Measurements from ENCODE around the gene WDR4. TPM values are rescaled to one million over a fixed set of nuclear protein-coding genes. Genes with fewer than 3 reads are reported as not detected.
A peak's percentile ranks its signal among the peaks of the same experiment; 100 is the strongest.

The WDR4 gene
- total and polyA plus RNA-seq, 2 of the 13 experiments (the other 11 are each of a cell fraction or from before 2014, with no cell fraction given) = 11.3 to 14.4 TPM

GRCh38 chr21:42892931-42893755, 13.8 kb upstream of the WDR4 start, which contains the start of gene NDUFV3 (continued):
- TF ChIP-seq HMGXB3 (CRISPR knock-in tag; IDR thresholded peaks at IDR 0.05; ENCODE audit: borderline replicate concordance) (no peak), ZNF644 (CRISPR knock-in tag; IDR thresholded peaks at IDR 0.05; ENCODE audit: low read depth) (no peak), FIP1L1 (IDR thresholded peaks at IDR 0.05; ENCODE audit: borderline replicate concordance, insufficient read depth, low read depth, low read length) (no peak), PREB (CRISPR knock-in tag; IDR thresholded peaks at IDR 0.05) (peak; percentile 94; the same call in 1 of the 2 replicates), HNF1B (CRISPR knock-in tag; IDR thresholded peaks at IDR 0.05) (peak; percentile 81), POLR2A (IDR thresholded peaks at IDR 0.05; ENCODE audit: insufficient read depth in 1 of 2, low read depth in 2 of 2, low read length in 2 of 2) (peak; percentile 90 to 93), ZBTB4 (CRISPR knock-in tag; IDR thresholded peaks at IDR 0.05; ENCODE audit: borderline replicate concordance) (0 out of 2 replicates have a peak, but pooled peaks have one; percentile 16), ESRRA (CRISPR knock-in tag; IDR thresholded peaks at IDR 0.05; ENCODE audit: low read depth) (peak; percentile 46; the same call in 1 of the 2 replicates), ZFP1 (CRISPR knock-in tag; IDR thresholded peaks at IDR 0.05) (no peak), CREB3 (CRISPR knock-in tag; IDR thresholded peaks at IDR 0.05) (peak; percentile 39; the same call in 1 of the 2 replicates), SMARCE1 (IDR thresholded peaks at IDR 0.05; ENCODE audit: borderline replicate concordance) (no peak), ZNF562 (CRISPR knock-in tag; IDR thresholded peaks at IDR 0.05; ENCODE audit: borderline replicate concordance) (no peak), HMGXB4 (CRISPR knock-in tag; IDR thresholded peaks at IDR 0.05; ENCODE audit: borderline replicate concordance in 1 of 2, low read depth in 1 of 2) (peak; percentile 53 to 80; a peak in 3 of 4 replicates), KMT2A (CRISPR knock-in tag; IDR thresholded peaks at IDR 0.05) (peak; percentile 85)

Data from HepG2 (cell line).